ENCODE results near the gene SNN.

The SNN gene

DNA sequence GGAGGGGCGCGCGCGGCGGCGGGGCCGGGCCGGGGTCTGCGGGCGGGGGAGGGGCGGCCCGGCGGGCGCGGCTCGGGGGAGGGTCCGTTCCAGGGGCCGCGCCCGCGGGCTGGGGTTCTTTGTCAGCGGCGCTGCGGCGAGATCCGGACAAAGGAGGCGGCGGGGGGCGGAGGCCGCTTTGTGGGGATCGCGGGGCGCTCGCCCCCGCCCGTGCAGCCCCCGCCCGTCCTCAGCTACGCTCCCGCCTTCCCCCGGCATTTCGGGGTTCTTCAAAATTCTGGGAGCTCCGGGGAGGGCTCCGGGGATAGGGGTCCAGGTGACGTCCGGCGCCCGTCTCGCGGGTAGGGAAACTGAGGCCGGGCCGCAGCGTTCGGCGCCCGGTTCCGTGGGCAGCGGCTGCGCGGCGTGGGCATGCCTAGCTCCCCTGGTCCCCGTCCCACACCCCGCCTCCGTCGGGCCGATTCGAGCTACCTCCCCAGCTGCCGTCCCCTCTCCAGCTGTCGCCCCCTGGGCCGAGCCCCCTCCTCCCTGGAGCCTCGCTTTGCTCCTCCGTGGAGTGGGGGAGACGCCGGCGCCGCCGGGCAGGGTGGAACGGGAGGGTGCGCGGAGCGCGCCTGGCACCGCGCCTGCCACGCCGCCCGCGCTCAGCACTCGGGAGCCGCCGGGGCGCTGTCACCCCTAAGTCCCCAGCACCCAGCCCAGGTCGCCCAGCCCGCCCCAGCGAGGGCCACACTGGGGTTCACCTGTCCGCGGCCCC is 546 bp downstream of the SNN start:
- peak in 1 of 2 experiments; percentile 28 for DNase-seq

DNA sequence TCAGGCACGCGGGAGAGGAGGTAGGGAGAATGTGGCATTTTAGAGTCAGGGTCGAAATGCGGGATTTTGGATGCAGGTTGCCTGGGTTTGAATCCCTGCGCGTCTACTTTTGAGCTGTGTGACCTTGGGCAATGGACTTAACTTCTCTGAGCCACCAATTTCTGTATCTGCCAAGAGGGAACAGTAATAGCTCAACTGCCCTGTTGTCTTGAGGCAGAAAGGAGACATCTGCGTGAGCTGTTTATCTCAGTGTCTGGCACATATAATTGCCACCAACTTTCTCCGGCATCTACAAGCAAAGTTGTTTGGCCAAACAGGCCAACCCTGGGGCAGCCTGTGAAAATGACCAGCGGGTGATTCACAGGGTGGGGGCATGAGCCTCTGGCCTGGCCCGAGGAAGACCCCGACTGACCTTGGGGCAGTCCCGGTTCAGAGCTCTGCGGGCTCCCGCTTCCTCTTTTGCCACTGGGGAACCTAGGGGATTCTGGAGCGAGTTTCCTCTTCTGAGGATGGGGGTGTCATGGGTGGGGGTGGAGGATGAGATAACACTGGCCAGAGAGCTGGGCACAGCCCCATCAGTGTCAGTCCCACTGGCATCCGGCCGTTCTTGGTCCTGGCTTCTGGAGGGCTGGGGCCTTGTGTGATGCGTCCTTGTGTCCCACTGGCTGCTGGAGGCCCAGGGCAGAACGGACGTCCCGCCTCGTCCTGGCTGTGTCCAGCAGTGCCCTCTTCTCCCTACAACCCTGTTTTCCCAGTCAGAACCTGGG is 1.3 kb downstream of the SNN start:
- no peak for DNase-seq

DNA sequence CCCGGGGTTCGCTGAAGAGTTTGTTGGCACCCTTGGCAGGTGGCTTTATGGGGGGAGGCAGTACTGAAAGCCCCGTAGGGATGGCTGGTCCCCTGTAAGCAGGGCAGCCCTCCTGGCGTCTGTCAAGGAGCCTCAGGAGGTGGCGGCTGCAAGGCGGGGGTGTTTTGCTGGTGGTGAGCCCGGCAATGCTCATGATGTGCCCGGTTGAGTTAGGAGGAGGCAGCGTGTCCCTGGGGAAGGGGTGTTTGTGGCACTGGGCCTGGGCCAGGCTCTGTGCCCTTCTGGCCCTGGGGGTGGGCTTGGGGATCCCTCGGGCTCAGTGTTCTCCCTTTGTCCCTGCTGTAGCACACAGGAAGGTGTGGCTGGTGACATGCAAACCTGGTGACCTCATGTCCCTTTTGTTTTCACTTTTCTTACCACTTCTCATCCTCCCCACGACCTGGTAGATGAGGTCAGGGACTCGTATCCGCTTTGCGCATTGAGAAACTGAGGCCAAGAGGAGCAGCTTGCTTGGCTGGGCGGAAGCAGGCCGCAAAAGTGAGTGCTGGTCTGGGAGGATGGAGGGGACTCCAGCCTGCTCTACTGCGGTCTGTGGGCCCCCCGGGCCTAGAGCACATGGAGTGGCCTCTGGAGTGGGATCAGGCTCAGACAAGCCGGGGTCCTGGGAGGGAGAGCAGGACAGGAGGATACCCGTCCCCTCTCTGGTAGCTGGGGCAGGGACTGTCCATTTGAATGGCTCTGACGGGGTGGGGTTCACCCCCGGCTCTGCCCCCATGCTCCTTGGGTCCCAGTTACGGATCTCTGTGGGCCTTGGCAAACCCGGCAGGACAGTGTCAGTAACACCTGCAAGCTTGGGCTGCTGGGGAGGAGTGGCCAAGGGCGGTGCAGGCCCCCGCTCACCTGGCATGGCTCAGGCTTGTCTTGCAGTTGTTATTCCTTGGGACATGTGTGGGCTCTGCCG is 2.2 kb downstream of the SNN start:
- peak in 1 of 2 experiments; percentile 23 for DNase-seq

DNA sequence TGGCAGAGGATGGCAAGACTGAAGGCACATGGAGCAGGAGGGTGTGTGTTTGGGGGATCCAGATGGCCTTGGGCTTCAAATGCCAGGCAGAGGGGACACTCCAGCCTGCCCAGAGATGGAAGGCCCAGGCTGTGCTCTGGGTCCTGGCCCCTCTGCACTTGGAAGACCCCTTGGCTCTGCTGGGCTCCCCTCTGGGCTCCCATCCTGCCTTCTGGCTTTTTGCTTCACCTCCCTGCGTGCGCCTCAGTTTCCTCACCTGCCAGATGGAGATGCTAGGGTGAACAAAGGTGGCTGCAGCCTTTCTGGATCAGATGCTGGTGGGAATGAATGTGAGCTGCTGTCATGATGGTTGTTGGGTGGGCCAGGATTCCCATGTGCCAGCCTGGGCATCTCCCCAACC is 3.0 kb downstream of the SNN start:
- no peak for DNase-seq

- DNase-seq, result no peak
These were observed 3.4 kb downstream of the SNN start for GRCh38 chr16:11671676-11672075.

GRCh38 chr16:11672206-11673090 is 4.2 kb downstream of the SNN start:
- no peak for DNase-seq

GRCh38 chr16:11673091-11674000 is 5.1 kb downstream of the SNN start:
- no peak for DNase-seq

GRCh38 chr16:11674001-11674817 is 6.0 kb downstream of the SNN start:
- no peak for DNase-seq

DNA sequence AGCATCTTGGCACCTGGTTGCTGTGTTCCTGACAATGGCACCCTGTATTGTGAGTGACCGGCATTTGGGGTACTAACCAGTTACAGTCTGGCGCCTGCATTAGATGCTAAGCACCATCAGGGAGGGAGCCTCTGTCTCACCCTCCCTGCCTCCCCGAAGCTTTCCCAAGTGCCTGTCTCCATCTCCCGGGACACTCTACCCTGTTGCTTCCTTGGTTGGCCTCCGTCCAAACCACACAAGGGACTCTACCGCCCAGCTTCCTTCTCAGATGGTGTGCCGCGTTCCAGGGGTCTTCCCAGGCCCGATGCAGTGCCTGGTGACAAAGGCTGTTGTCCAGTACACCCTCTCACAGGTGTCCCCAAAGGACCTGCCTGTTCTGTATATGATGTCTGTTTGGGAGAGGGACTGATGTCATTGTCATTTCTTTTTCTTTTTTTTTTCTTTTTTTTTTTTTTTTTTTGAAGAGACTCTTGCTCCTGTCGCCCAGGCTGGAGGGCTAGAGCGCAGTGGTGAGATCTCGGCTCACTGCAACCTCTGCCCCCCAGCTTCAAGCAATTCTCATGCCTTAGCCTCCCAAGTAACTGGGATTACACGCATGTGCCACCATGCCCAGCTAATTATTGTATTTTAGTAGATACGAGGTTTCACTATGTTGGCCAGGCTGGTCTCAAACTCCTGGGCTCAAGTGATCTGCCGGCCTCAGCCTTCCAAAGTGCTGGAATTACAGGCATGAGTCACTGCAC is 6.7 kb downstream of the SNN start:
- DNase-seq, result no peak

DNA sequence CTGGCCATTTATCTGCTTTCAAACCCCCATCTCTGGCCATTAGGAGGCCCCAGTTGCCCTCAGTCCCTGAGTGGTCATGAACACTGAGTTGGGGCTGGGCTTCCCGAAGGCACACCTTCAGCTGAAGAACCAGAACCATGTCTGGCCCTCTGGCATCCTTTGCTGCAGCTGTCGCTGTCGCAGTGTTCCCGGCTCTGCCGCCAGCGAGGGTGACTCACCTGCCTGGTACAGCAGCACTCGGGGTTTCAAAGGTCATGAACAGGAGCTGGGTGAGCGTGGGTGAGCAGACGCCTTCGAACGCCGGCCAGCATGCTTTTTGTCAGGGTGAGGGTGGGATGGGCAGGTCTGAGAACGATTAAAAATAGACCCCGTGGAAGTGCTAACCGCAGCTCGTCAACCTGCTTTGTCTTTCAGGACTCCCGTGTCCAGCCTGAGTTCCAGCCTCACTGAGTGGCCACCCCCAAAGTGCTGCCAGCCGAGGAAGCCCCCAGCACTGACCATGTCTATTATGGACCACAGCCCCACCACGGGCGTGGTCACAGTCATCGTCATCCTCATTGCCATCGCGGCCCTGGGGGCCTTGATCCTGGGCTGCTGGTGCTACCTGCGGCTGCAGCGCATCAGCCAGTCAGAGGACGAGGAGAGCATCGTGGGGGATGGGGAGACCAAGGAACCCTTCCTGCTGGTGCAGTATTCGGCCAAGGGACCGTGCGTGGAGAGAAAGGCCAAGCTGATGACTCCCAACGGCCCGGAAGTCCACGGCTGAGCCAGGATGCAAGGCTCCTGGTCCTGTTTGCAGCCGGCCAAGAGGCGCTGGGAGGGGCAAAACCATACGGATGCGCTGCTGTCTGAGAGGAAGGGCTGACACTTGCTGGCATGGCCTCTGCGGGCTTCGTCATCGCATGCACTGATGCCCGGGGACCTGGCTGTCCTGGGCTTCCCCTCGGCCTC is 7.6 kb downstream of the SNN start:
- peak; percentile 34 to 68 for DNase-seq

DNA sequence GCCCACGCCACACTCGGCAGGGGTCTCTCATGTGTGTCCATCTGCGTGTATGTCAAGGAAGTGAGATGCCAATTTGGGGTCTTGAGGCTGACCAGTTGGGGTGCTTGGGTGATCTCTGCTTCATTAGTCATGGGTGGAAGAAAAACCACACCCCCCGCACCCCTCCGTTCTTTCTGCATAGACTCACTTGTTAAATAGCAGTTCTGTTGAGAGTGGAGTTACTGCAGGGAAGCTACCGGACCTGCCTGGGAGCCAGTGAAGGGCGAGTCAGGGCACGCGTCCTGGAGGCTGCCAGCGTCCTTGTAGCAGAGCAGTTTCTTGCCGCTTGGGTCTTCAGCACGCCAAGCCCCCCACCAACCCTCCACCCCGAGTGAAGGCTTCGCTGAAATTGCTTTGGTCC is 8.5 kb downstream of the SNN start:
- no peak for DNase-seq

GRCh38 chr16:11677451-11677951 is 9.2 kb downstream of the SNN start:
- DNase-seq, result no peak

- DNase-seq, result no peak
These were observed 10.0 kb downstream of the SNN start for GRCh38 chr16:11677959-11678881.

GRCh38 chr16:11679250-11679649 is 11.0 kb downstream of the SNN start:
- DNase-seq, result no peak

DNA sequence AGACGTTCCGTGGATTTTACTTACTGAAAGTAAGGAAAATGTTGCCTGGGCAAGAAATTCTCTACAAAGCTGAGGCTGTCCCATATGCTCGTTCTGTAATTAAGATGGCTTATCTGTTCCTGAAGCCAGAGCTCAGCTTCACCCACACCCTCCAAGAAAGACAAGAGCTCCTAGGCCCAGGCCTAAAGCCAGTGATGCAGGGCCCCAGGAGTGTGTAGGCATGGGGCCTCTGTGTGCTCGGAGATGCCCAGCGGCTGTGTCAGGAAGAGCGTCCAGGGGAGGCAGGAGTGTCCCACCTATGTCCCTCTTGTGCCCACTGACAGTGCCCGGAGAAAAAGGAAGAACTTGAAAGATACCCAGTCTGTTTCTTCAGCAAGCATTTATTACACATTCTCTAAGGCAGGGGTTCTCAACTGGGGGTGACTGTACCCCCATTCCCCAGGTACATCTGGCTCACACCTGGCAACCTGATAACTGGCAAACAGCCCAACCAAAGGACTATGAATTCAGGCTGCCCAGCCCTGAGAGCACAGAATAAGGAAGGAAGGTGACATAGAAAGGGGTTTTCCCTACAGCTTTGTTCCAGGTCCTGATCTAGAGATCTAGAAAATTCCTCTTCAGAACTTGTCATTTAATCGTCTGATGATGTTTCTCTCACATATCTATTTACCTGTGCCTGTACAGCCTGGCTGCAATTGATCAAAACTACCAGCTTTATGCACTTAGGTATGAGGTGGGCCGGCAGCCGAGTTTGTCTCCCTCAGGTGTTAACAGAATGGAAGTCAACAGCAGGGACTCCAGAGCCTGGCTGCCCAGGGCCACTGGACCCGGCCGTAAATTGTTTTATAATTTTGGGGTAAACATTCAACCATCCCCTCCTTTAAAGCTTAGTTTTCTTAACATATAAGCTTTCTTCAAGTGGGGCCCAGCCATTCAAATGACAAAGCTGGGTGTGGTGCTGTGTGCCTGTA is 12.0 kb downstream of the SNN start:
- no peak for DNase-seq

DNA sequence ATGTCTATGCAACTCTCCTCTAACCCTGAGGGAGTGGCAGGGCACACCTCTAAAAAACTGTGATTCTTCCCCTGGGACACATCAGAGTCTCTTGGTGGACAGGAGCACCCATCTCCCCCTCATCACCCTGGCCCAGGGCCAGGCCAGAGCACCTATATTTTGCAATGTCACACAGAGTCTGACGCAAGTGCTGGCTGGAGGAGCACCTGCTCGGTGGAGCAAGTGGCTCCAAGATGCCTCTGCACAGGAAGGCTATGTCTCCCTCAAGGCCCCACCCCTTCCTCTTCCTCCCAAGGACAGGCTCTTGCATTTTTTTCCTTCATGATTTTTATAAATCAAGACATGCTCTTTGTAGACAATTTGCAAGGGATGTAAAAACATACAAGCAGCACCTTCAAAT is 13.3 kb downstream of the SNN start:
- DNase-seq, result no peak
